Stimulated activated CD8-positive, alpha-beta memory T cell treated with anti-CD3 and anti-CD28 coated beads, Interleukin-15, amount 100 ng/mL, for 48 hours (primary cell): ENCODE data around the gene BCR.
"Not testable (repeated sequence)": the region's sequence is repeated elsewhere in the genome, so short reads cannot be mapped to it uniquely, and the experiment has no call there.

Source experiments
- DNase-seq, 2 donors: peaks; one replicate each; pipeline ENCODE4 v3.0.0-alpha.2; 2020; ENCODE audit warnings: low read depth in 2 of 2

Gene BCR

DNA sequence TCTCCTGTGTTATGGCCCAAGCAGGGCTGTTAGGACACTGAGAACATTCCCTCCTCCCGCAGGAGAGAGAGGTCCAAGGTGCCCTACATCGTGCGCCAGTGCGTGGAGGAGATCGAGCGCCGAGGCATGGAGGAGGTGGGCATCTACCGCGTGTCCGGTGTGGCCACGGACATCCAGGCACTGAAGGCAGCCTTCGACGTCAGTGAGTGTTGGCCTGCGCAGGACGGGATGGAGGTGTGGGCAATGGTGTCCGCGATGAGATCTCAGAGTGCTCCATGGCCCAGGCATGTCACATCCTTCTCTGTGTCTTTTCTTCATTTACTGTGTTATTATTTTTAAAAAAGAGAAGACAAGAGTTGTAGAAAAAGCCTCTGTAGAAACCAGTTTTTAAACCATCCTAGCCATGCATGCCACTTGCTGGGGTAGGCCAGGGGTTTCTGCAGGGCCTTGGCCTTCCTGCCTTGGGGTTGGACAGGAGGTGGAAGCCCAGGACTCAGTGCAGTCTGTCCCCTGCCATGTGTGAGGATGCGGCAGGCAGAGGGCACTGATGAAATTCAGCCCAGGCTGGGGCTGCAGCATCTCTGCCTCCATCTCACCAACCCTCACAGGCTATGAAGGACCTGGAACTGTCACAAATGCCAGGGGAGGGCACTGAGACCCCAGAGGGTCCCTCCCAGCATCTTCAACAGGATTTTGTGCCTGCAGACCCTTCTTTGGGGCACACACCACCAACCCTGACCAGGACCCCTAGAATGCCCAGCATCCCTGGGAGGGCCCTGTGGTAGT lies 131.5 kb downstream of the BCR start:
- not testable (repeated sequence) for DNase-seq

DNA sequence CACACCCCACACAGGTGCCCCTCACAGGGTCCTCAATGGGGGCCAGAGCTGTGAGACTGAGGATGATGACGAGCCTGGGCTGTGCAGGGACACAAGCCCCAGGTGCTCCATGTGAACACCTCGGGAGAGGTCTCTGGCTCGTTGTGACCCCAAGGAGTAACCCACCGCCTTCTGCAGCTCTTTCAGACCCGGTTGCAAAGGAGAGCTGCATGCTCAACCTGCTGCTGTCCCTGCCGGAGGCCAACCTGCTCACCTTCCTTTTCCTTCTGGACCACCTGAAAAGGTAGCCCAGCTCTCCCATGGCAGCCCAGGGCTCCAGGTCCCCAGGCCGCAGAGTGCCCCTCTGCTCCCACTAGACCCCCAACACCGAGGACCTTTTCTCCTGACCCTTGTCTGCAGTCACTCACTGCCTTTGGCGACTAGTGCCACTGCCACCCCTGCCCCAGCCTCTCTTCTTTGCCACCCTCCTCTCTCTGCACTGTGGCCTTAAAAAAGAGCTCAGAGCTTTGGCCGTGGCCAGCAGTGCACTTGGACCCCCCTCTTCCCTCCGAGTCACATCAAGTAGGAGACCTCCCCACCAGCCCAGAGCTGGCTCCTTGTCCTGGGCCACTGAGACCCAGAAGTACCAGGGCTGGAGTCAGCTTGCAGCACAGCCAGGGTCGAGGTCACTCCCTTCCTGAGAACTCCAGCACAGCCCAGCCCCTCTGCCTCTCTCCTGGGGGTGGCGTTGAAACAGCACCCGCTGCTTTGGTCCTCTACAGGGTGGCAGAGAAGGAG lies 133.7 kb downstream of the BCR start:
- DNase-seq, result no peak

DNA sequence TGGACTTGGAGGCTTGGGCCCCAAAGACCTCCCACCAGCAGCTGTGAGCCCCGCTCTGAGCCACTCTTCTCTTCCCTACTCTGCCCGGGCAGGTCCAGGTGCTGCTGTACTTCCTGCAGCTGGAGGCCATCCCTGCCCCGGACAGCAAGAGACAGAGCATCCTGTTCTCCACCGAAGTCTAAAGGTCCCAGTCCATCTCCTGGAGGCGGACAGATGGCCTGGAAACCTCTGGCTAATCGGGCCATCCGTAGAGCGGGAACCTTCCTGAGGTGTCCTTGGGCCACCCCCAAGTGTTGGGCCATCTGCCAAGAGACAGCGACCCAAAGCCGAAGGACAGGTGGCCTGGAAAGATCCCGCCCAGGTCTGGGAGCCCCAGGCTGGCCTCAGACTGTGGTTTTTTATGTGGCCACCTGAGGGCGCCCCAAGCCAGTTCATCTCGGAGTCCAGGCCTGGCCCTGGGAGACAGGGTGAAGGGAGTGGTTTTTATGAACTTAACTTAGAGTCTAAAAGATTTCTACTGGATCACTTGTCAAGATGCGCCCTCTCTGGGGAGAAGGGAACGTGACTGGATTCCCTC lies 135.1 kb downstream of the BCR start:
- peak; percentile 10 to 40 for DNase-seq

DNA sequence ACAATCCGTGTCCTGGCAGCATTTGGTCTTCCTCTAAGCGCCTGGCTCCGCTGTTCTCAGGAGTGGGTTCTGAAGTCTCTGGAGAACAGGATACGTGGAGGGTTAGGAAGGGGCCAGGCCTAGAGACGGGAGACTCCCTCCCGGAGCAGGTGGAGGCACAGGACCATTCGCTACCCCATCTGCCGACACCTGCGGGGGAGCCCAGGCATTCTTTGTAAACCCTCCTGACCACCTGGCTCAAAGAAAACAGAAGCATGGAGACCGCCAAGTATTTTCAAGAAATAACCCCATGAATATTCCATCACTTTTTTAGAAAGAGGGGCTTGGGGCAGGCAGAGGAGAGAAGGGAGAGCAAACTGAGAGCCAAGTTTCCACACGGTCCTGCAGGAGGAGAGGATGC lies 136.3 kb downstream of the BCR start:
- DNase-seq, result not testable (repeated sequence)

DNA sequence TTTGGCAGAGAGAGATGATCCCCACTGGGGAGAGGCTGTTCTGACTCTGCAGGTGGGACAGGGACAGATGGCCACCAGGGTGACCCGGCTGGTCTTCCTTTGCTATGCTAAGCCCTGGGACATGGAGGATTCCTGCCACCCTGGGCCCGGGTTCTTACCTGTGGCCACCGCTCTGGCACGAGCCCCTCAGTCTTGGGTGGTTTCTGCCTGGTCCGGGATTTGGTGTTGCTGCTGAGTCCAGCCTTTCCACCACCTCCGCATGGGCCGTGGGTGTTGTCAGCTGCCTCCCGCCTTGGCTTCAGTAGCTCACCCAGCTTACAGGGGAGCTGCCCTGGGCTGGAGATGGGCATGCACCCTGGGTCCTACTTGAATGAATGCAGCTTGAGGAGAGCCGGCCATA lies 138.0 kb downstream of the BCR start:
- not testable (repeated sequence) for DNase-seq

DNA sequence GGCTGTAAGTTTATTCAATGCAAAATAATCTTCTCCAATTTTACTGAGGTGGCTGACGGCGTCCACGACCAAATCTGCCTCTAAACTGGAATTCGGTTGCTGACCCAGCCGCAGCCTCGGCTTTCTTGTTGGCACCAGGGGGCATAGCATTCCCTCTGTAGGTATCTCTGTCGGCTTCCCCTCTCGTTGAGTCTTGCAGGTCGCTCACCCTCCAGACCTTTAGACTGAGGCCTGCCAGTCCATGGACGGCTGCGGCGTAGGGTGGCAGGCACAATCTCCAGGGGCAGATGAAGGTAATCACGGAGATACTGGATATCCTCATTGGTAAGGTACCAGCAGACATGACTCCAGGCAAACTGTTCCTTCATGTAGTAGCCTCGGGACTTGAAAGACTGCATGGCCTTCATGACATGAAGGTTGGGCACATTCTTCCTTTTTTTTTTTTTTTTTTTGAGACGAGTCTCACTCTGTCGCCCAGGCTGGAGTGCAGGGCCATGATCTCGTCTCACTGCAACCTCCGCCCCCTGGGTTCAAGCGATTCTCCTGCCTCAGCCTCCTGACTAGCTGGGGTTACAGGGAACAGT lies 142.3 kb downstream of the BCR start:
- DNase-seq, result not testable (repeated sequence)

DNA sequence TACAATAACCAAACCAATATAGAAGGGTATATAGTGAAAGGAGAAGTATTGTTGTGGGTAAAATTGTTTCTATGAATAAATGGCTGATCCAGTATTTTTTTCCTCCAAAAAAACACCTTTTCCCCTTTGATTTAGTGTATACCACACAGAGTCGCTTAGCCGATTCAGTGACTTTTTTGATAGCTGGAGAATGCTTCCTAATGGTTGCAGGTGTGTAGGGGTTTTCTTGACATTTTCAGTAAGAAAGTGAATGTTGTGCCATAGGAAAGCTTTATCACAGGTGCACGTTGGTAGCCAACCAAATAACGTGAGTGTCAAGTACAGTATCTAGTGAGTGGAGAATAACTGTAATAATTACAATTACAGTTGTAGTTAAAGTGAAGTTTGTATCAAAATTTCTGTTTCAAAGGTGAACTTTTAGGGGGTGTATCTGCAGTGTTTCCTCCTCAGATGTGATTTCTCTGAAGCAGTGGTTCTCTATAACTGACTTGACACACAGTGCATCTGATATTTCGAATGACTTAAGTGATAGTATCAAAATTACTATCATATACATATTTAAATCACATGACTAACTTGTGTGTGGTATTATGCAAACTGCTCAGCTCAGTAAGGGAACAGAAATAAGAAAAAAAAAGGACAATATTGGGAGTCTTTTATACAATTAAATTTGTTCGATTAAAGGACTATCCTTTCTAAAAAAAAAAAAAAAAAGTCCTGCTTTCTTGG lies 143.8 kb downstream of the BCR start:
- DNase-seq, result not testable (repeated sequence)

DNA sequence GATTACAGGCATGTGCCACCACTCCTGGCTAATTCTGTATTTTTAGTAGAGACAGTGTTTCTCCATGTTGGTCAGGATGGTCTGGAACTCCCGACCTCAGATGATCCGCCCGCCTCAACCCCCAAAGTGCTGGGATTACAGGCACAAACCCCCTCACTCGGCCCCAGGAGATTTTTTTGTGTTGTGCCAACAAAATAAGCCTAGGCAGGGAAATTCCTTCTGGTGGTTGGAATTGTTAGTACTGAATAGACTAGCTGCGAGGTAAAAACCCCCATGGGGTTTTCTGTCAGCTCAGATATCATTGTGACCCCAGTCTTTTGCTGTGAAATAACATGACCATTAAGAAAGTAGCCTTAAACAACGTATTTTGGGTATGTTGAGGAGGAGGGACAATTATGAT lies 144.9 kb downstream of the BCR start:
- DNase-seq, result no peak

DNA sequence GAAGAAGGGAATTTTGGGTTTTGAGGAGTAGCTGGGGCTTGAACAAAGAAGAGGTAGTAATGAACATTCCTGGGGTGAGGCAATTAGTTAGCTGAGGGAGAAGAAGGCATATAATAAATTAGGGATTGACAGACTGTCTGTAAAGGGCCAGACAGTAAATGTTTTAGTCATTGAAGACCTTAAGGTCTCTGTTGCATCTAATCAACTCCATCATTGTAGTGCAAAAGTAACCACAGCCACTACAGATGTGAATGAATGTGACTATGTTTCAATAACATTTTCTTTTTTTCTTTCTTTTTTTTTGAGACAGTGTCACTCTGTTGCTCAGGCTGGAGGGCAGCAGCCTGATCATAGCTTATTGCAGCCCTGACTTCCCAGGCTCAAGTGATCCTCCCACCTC lies 153.5 kb downstream of the BCR start:
- not testable (repeated sequence) for DNase-seq

DNA sequence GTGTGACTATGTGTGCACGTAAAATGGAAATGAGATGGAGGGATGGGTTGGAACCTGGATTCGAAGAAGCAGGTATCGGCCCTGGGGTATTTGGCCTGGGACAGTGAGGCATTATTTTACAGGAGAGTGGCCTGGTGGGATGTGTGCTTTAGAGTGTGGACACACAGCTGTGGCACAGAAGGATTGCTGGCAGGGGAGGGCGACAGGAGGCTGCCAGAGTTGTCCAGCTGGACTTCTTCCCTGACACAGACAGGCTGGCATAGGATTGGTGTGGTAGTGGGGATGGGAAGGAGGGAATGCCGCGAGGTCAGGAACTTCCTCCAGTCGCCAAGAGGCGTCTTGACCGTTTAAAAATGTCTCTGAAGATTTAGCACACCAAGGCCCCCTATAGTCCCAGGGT lies 157.4 kb downstream of the BCR start:
- not testable (repeated sequence) for DNase-seq

DNA sequence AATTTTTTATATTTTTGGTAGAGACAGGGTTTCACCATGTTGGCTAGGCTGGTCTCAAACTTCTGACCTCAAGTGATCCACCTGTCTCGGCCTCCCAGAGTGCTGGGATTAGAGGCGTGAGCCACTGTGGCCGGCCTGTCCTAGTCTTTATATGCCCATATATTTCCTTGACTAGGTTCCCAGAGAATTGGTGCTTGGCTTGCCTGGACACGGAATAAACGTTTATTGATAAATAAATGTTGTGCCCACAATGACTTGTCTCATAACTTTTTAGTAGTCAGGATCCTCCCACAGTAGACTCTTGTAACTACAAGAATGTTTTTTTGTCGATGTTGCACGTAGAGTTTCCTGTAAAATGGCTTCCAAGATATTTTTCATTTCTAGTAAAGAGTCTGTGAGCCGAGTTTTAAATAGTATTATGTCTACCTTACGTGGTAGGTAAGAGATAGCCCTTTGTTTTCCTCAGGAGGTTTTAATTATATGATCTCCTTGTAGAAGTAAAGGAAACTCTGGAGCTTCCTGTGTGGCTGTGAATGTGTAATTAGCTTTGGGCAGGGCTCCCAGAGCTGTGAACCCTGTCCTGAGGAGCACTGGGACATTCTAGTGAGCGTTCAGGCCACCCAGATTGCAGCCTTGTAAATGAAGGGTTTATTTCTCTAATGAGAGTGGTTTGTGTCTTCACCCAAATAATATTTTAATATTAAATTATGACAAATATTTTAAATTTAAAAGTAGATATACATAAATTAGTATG lies 161.8 kb downstream of the BCR start:
- DNase-seq, result not testable (repeated sequence)

DNA sequence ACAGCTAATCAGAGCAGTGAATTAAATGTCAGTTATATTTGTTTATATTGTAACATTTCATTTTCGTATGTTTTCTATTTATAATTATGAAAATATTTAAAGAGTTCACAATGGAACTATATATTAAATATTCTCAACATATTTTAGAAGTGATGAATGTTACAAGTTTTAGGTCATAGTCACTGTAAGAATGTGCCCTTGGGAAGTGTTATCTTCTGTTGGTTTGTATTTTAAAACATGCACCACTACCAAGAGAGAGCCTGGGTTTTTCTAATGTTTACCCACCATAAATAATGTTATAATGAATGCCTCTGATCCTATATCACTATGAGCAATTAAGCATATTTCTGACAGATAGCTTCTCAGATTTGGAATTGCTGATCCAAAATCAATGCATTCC lies 171.0 kb downstream of the BCR start:
- no peak for DNase-seq

DNA sequence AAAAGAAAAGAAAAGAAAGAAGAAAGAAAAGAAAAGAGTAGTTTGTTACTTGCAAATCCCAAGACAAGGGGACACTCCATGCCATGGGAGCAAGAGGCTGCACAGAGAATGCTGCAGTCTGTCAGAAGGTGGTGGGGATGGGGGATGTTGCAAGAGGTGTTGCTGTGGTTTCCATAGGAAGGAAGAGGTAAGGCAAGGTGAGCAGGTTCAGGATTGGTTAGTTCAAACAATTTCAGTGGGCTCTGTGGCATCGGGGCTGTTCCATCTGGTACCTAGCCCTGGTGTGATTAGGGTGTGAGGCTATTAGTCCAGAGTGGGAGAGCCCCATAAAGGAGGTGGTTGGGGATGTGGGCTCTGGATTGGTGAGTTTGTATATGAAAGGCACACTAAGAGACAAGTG lies 172.7 kb downstream of the BCR start:
- DNase-seq, result no peak

DNA sequence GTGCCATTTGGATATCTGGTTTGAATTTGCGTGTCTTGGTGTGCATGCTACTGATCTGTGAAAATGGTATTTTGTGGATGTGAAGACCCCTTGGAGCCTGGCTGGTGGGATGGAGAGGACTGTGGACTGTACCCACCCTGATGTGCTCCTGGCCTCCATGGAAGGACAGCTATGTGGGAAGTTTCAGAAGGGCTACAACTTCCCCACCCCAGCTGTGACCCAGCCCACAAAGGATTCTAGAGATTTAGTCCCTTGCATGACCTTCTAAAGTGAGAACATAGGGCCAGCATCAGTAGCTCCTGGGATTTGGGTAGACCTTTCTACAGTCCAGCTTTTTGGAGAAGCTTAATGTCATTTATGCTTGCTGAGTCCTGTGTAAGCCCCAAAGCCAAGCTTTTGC lies 173.4 kb downstream of the BCR start:
- DNase-seq, result no peak

DNA sequence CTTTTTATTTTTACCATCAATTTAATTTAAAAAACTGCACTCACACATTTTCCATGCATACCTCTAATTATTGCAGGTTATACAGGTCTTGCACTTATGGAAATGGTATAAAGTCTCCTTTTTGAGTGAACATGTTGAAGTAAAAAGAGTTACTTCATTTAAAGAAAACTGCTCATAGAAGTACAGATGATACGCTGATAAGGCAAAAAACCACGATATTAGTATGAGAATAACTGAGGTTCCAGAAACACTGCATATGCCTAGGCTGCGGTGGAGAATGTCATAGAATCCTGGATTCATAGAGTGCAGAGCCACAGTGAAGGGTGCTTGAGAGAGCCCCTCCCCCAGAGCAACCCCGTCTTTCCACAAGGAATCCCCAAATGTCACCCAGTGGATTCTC lies 175.8 kb downstream of the BCR start:
- no peak for DNase-seq

DNA sequence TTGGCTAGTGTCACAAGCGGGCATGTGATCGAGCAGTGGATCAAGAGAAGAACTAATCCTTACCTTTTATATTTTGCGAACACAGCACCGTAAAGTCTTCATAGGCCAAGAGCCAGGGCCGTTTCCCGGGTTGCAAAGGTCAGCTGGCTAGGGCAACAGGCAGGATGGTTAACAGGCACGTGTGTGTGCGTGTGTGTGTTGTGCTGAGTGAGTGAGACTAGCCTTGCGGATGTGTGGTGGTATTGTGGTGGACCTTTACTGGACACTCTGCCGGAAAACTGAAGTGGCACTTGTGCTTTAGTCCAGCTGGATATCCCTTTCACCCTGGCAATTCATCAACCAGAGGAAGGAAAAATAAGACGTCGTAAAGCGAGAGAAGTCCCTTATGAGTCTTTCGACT lies 176.7 kb downstream of the BCR start:
- no peak for DNase-seq

DNA sequence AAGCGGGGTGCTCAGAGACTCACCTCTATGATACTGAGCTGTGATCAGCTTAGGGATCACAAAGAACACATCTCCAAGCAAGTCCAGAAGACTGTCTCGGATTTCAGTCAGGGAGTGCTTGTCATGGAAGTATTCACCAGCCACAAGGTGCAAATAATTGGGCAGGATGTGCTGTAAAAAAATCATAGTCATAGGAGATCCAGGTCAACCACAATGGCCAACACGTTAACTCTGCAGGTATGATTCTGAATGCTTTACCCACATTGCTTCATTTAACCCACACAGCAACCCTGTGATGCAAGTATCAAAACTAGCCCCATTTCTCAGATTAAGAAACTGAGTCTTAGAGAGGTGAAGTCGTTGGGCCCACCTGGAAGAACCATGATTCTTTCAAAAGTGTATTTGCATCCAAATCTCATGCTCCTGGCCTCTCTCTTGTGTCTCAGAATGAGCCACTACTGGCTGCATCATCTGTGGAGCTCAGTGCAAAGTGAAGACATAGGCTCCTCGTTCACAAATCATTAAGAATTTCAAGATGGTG lies 179.3 kb downstream of the BCR start:
- no peak for DNase-seq

DNA sequence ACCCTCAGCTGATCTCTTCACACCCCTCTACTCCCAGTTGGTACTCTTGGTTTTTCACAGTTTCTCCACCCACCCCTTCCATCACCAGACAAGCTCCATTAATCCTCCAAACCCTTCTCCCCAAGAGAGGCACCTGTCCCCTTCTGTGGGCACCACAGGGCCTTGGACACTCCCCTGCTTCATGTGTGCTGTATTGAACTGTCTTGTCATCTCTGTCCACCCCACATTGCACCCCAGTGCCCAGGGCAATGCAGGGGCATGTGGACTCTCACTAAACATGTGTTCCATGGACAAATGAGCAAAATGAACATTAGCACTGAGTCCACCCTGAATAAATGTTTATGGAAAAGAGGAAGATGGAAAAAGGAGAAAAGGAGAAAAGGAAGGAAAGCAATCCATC lies 181.4 kb downstream of the BCR start:
- DNase-seq, result no peak

DNA sequence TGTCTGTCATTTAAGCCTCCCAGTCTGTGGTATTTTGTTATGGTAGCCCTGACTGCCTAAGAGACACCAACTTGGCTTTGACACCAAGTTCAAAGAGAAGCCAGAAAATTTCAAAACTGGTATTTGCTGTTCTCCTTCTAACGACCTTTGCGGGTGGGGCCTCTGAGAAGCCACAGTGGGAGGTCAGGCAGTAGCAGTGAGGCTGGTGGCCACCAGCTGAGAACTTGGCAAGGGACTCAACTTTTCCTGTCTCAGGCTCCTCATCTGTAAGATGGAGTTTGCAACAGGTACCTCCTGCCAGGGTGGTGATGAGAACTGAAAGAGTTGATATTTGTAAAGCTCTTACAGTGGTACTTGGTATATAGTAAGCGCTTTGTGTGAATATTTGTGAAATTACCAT lies 183.4 kb downstream of the BCR start:
- DNase-seq, result no peak

DNA sequence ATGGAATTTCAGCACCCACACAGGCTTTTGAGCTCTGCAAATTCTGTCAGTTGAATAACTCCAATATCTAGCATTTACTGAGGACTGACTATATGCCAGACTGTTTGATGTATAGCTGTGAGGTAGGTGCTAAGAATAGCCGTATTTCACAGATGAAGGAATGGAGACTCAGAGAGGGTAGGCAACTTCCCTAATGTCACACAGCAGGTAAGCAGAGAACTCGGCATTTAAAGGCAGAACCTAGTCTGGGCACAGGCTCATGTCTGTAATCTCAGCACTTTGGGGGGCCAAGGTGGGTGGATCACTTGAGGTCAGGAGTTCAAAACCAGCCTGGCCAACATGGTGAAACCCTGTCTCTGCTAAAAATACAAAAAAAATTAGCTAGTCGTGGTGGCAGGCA lies 184.1 kb downstream of the BCR start:
- DNase-seq, result no peak

DNA sequence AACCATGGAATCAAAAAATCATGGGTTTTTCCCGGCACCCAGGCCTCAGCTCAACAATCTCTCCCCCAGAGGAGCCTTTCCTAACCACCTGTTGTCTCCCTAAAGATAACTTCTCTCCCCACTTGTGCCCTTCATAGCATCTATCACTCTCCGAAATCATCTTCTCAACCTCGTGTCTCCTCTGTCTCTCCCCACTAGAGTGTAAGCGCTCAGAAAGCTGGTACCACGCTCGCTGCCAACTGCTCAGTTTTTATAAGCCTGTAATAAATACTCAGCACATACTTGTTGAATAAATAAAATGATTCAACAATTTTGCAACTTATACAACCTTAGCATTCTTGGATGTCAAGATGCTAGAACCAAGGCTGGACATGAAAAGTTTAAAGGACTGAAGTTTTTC lies 185.2 kb downstream of the BCR start:
- DNase-seq, result no peak
